K562 (cell line): ENCODE results near the gene PHKG2. TPM values are rescaled to one million over a fixed set of nuclear protein-coding genes. Genes with fewer than 3 reads are reported as not detected.

Experiments used
- ATAC-seq: fragments of 200-7000 bp; cut with Tn5 transposase; 3 replicates; pipeline ENCODE4 v1.9.1; 2020; ENCODE audit warnings: moderate library complexity
- BruUV-seq: library from RNA; stranded (reverse); fragments of 400-500 nt; replicated peaks from 2 replicates; lab custom pipeline; 2021; lab: Mats Ljungman, UMichigan
- CTCF ChIA-PET: fragments of 300-600 bp; formaldehyde crosslinking; extraction: SDS; loops from one replicate; lab custom pipeline; 2021; ENCODE audit warnings: low intra/inter-chr PET ratio; lab: Yijun Ruan, JAX
- POLR2A ChIA-PET: fragments of 300-600, 350-650 bp; sonication (Branson Sonifier 250); formaldehyde crosslinking; extraction: SDS; loops from one replicate; lab custom pipeline; 2021; ENCODE audit warnings: antibody characterized with exemption, inconsistent platforms; lab: Yijun Ruan, JAX
- DNase-seq, 4 experiments: peaks; one replicate each; pipeline versions ENCODE4 v3.0.0 to v3.0.0-alpha.2; 2011 to 2018; ENCODE audit warnings: low spot score in 3 of 4, mixed read lengths in 3 of 4; ENCODE audit errors: extremely low read depth in 1 of 4
- FAIRE-seq: peaks from 2 replicates; lab custom pipeline; 2011; peaks lifted over from hg19 to GRCh38; lab: Jason Lieb, UNC
- H2AFZ ChIP-seq: 2 replicates; pipeline ENCODE4 v1.6.0; 2011; ENCODE audit warnings: low read depth, low read length, control low read depth, inconsistent platforms
- H3K27ac ChIP-seq: fragments of 200-600 bp; 3 replicates; pipeline ENCODE4 v1.8.0; 2011; ENCODE audit warnings: low read depth, mild to moderate bottlenecking, control low read depth, inconsistent platforms, low read length, moderate library complexity, mixed read lengths; ENCODE audit errors: extremely low read depth
- H3K27me3 ChIP-seq, 2 experiments: fragments of 300-600 bp in 1 of 2; 2 replicates in 1 of 2; 3 replicates in 1 of 2; pipeline versions ENCODE4 v1.6.0 to v1.8.0; 2011; ENCODE audit warnings: inconsistent platforms in 2 of 2, low read length in 2 of 2, mild to moderate bottlenecking in 1 of 2, mixed read lengths in 1 of 2, moderate library complexity in 1 of 2; ENCODE audit not compliant: control insufficient read depth in 2 of 2, insufficient read depth in 2 of 2
- H3K36me3 ChIP-seq: fragments of 300-600 bp; 3 replicates; pipeline ENCODE4 v1.8.0; 2011; ENCODE audit warnings: mild to moderate bottlenecking, low read length, inconsistent platforms; ENCODE audit not compliant: control insufficient read depth, insufficient read depth
- H3K4me1 ChIP-seq, 2 experiments: fragments of 200-600 bp in 1 of 2; replicated peaks in 1 of 2; 2 replicates in 1 of 2; 3 replicates in 1 of 2; pipeline versions ENCODE4 v1.5.1 to v1.8.0; 2011; ENCODE audit warnings: inconsistent platforms in 2 of 2, low read length in 2 of 2, mild to moderate bottlenecking in 1 of 2, mixed read lengths in 1 of 2, moderate library complexity in 1 of 2; ENCODE audit not compliant: control insufficient read depth in 2 of 2, insufficient read depth in 2 of 2
- H3K4me2 ChIP-seq: 2 replicates; pipeline ENCODE4 v1.6.1; 2011; ENCODE audit warnings: low read length, control low read depth, inconsistent platforms, mixed read lengths; ENCODE audit not compliant: insufficient read depth
- H3K4me3 ChIP-seq: fragments of 200-600 bp; sonication (generic), shearing (Covaris generic); 2 replicates; pipeline ENCODE4 v1.5.1; 2016; ENCODE audit warnings: control low read depth, inconsistent platforms
- H3K79me2 ChIP-seq: fragments of 200-600 bp; 3 replicates; pipeline ENCODE4 v1.8.0; 2011; ENCODE audit warnings: low read length, inconsistent platforms; ENCODE audit not compliant: control insufficient read depth, insufficient read depth
- H3K9ac ChIP-seq, 2 experiments: 2 replicates each; pipeline versions ENCODE4 v1.6.0 to v1.6.1; 2011; ENCODE audit warnings: low read depth in 2 of 2, low read length in 2 of 2, control low read depth in 1 of 2, inconsistent platforms in 1 of 2, mild to moderate bottlenecking in 1 of 2, mixed read lengths in 1 of 2; ENCODE audit not compliant: insufficient read depth in 1 of 2
- H3K9me1 ChIP-seq: one replicate; pipeline ENCODE4 v1.6.0; 2011; ENCODE audit warnings: inconsistent platforms, mild to moderate bottlenecking, low read length, moderate library complexity; ENCODE audit not compliant: control insufficient read depth, insufficient read depth
- H3K9me3 ChIP-seq: replicated peaks from 2 replicates; pipeline ENCODE4 v1.5.1; 2011; ENCODE audit warnings: low read depth, low read length, inconsistent platforms; ENCODE audit not compliant: control insufficient read depth, insufficient read depth
- H4K20me1 ChIP-seq: replicated peaks from 2 replicates; pipeline ENCODE4 v1.6.1; 2011; ENCODE audit warnings: low read length, inconsistent platforms, mixed read lengths; ENCODE audit not compliant: control insufficient read depth, insufficient read depth
- CREM ChIP-seq: IDR thresholded peaks from 2 replicates; pipeline ENCODE4 v1.6.1; 2014; ENCODE audit warnings: antibody characterized with exemption, low read depth
- EGR1 ChIP-seq: fragments of 450-650 bp; conservative IDR thresholded peaks from 2 replicates; pipeline ENCODE4 v1.6.1; 2017; ENCODE audit warnings: mild to moderate bottlenecking
- MAFK ChIP-seq: IDR thresholded peaks from 2 replicates; pipeline ENCODE4 v1.6.1; 2011; ENCODE audit warnings: low read length, improper control_type of control experiment
- NFIC ChIP-seq: fragments of 450-650 bp; IDR thresholded peaks from 2 replicates; pipeline ENCODE4 v1.6.1; 2017; ENCODE audit warnings: mild to moderate bottlenecking, inconsistent platforms
- PURB ChIP-seq: sonication (generic); formaldehyde crosslinking; IDR thresholded peaks from 2 replicates; pipeline ENCODE4 v1.9.0; 2021; ENCODE audit warnings: low read depth, mild to moderate bottlenecking, missing genetic modification reagents
- SIN3A ChIP-seq, 2 experiments: fragments of 150-350 bp in 1 of 2; IDR thresholded peaks; 2 replicates each; pipeline ENCODE4 v1.6.1; 2011 to 2016; ENCODE audit warnings: borderline replicate concordance in 2 of 2, low read depth in 2 of 2, low read length in 2 of 2, mild to moderate bottlenecking in 2 of 2, moderate library complexity in 2 of 2; ENCODE audit not compliant: control insufficient read depth in 1 of 2
- ZFP36 ChIP-seq: fragments of 150-350 bp; IDR thresholded peaks from 2 replicates; pipeline ENCODE4 v1.6.1; 2018; ENCODE audit warnings: low read length, low read depth; ENCODE audit not compliant: partially characterized antibody
- WGBS: fragments of 100-300 bp; shearing (Covaris generic); methylation state at CpG from one replicate; pipeline ENCODE4 v1.1.6; 2016; ENCODE audit warnings: low coverage, mixed read lengths; ENCODE audit not compliant: insufficient coverage; ENCODE audit errors: missing lambda C conversion rate; 5-methylcytosine and 5-hydroxymethylcytosine counted together
- in situ Hi-C: fragments of 300-500 bp; cut with MboI; formaldehyde crosslinking; loops from 4 replicates; pipeline ENCODE4 v1.15.0; 2018; ENCODE audit warnings: inconsistent platforms, mixed read lengths
- intact Hi-C: fragments of 100-400 bp; cut with micrococcal nuclease; formaldehyde crosslinking; loops from 2 replicates; pipeline ENCODE4 v1.14.2; 2022
- polyA plus RNA-seq, 8 experiments: library from polyadenylated mRNA; depleted of rRNA in 4 of 8; stranded (reverse) in 5 of 8; unstranded in 3 of 8; fragments of >200 nt; fragmentation: Nextera tagmentation in 2 of 8; fragmentation: Illumina TruSeq in 1 of 8; extraction: Ambion mirVana in 2 of 8; extraction: Trizol in 1 of 8; gene quantifications; 2 replicates each; pipeline versions ENCODE4 v1.2.1 to v1.2.3, GENCODE V29; 2011 to 2014; ENCODE audit warnings: inconsistent platforms in 1 of 8, missing spikeins in 1 of 8
- total RNA-seq, 7 experiments: library from RNA; depleted of rRNA in 6 of 7; stranded (reverse); fragments of >200 nt in 6 of 7; fragmentation: Illumina TruSeq in 2 of 7; extraction: Trizol in 2 of 7; gene quantifications; 2 replicates each; pipeline versions ENCODE4 v1.2.1 to v1.2.3, GENCODE V29; 2011 to 2021; ENCODE audit warnings: low replicate concordance in 1 of 7
- TF ChIP-seq, protein P1 (sequence below): fragments of 200-800 bp; sonication (Bioruptor generic); IDR thresholded peaks from 2 replicates; pipeline ENCODE4 v1.6.1; 2017; ENCODE audit warnings: missing genetic modification characterization, missing compliant biosample characterization

The PHKG2 gene
- total and polyA plus RNA-seq, 9 of the 15 experiments (the other 6 are each of a cell fraction or from before 2014, with no cell fraction given), result 5.8 to 54.2 (median 30.7) TPM

DNA sequence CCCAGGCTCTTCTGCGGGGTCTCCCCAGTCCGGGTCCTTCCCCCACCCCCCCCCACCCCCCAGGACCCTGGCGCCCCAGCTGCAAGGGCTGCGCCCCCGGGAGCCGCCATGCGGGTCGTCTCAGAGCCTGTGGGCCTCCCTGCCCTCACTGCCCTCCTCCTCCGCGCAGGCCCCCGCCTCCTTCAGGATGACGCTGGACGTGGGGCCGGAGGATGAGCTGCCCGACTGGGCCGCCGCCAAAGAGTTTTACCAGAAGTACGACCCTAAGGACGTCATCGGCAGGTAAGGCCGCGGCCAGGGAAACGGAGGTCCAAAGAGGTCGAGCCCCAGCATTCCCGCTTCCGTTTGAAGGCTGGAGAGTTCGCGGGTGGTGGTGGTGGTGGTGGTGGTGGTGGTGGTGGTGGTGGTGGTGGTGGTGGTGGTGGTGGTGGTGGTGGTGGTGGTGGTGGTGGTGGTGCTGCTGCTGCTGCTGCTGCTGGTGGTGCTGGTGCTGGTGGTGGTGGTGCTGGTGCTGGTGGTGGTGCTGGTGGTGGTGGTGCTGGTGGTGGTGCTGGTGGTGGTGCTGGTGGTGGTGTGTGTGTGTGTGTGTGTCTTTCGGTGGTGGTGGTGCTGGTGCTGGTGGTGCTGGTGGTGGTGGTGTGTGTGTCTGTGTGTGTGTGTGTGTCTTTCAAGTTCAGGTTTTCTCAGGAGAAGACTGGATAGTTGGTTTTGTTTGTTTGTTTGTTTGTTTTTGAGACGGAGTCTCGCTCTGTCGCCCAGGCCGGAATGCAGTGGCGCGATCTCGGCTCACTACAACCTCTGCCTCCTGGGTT is 615 bp downstream of the PHKG2 start:
- in situ Hi-C loops, result no loop called here
- H3K36me3 ChIP-seq, result peaks cover 57% of the 10 kb centered on the region
- no peaks in the 10 kb centered on the region for H3K27me3 ChIP-seq
- H4K20me1 ChIP-seq, result no peaks in the 10 kb centered on the region
- DNase-seq (peak in 2 of 4 experiments; percentile 61 to 64), FAIRE-seq (no peak), ATAC-seq (peak; percentile 81)
- 0% methylated on average over 20 of the region's 36 CpGs for WGBS
- intact Hi-C loops, result loop anchor here (2.0 kb wide), 1 partner anchor 14 kb away; the partner anchor contains the start of genes CFAP119 and RNF40
- no peaks in the 10 kb centered on the region for H3K9me3 ChIP-seq
- BruUV-seq, result no TSS peak
- peak overlapping the region; percentile 68 for H3K4me3 ChIP-seq
- H3K9me1 ChIP-seq, result no peaks in the 10 kb centered on the region
- peak overlapping the region; percentile 61 to 96; a peak in 3 of 4 replicates for H3K9ac ChIP-seq
- H2AFZ ChIP-seq, result peak overlapping the region; percentile 47; the same call in 1 of the 2 replicates
- CTCF ChIA-PET, result no interaction called here
- H3K4me1 ChIP-seq, result peaks cover 8 to 14% of the 10 kb centered on the region in 2 experiments; a peak in 4 of 5 replicates
- POLR2A ChIA-PET, result interaction anchor here (0.6 to 2.9 kb wide), 19 partner anchors 8 to 514 kb away, joined by 3 to 28 read pairs (median 6); no protein-coding TSS in a partner anchor
- TF ChIP-seq PURB (CRISPR knock-in tag) (no peak), ZFP36 (peak; percentile 76), MAFK (no peak), CREM (peak; percentile 65), NFIC (0 out of 2 replicates have a peak, but pooled peaks have one; percentile 10), SIN3A (IDR thresholded peaks at IDR 0.05; ENCODE audit: borderline replicate concordance in 2 of 2, control insufficient read depth in 1 of 2, low read depth in 2 of 2, low read length in 2 of 2) (0 out of 4 replicates have a peak, but pooled peaks of 1 of the 2 experiments have one; percentile 1), EGR1 (0 out of 2 replicates have a peak, but pooled peaks have one; percentile 24)
- TF ChIP-seq, protein P1, sequence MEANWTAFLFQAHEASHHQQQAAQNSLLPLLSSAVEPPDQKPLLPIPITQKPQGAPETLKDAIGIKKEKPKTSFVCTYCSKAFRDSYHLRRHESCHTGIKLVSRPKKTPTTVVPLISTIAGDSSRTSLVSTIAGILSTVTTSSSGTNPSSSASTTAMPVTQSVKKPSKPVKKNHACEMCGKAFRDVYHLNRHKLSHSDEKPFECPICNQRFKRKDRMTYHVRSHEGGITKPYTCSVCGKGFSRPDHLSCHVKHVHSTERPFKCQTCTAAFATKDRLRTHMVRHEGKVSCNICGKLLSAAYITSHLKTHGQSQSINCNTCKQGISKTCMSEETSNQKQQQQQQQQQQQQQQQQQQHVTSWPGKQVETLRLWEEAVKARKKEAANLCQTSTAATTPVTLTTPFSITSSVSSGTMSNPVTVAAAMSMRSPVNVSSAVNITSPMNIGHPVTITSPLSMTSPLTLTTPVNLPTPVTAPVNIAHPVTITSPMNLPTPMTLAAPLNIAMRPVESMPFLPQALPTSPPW (CRISPR knock-in tag), result peak; percentile 33; the same call in 1 of the 2 replicates
- H3K79me2 ChIP-seq, result peaks cover 27% of the 10 kb centered on the region
- peak overlapping the region; percentile 61; the same call in 2 of the 3 replicates for H3K27ac ChIP-seq
- H3K4me2 ChIP-seq, result peak overlapping the region; percentile 84
